H9 (cell line): ENCODE results near the gene MYO1E. TPM values are rescaled to one million over a fixed set of nuclear protein-coding genes. Genes with fewer than 3 reads are reported as not detected.

Experiments used
- DNase-seq: peaks from one replicate; pipeline ENCODE4 v3.0.0-alpha.2; 2017
- H2AFZ ChIP-seq: one replicate; pipeline ENCODE4 v1.6.1; 2013; ENCODE audit warnings: mild to moderate bottlenecking, low read length, control low read depth, moderate library complexity
- H2AK5ac ChIP-seq: 2 replicates; pipeline ENCODE4 v1.6.1; 2013; ENCODE audit warnings: low read length, control low read depth, mixed read lengths; ENCODE audit not compliant: insufficient read length
- H2BK120ac ChIP-seq: one replicate; pipeline ENCODE4 v1.6.1; 2013; ENCODE audit warnings: low read depth, mild to moderate bottlenecking, low read length, control low read depth, inconsistent platforms; ENCODE audit not compliant: poor library complexity, severe bottlenecking
- H2BK12ac ChIP-seq: 2 replicates; pipeline ENCODE4 v1.6.1; 2013; ENCODE audit warnings: low read length, control low read depth, mixed read lengths, low read depth; ENCODE audit not compliant: insufficient read length
- H2BK15ac ChIP-seq: 2 replicates; pipeline ENCODE4 v1.6.1; 2013; ENCODE audit warnings: low read depth, low read length, control low read depth
- H2BK20ac ChIP-seq: one replicate; pipeline ENCODE4 v1.6.1; 2013; ENCODE audit warnings: low read depth, mild to moderate bottlenecking, low read length, control low read depth, inconsistent platforms; ENCODE audit not compliant: poor library complexity, severe bottlenecking
- H2BK5ac ChIP-seq: 2 replicates; pipeline ENCODE4 v1.6.1; 2013; ENCODE audit warnings: low read length, control low read depth, mixed read lengths; ENCODE audit not compliant: insufficient read length
- H3K14ac ChIP-seq: 2 replicates; pipeline ENCODE4 v1.6.1; 2013; ENCODE audit warnings: low read length, control low read depth; ENCODE audit not compliant: insufficient read depth
- H3K18ac ChIP-seq: 2 replicates; pipeline ENCODE4 v1.6.1; 2013; ENCODE audit warnings: low read depth, mild to moderate bottlenecking, mixed read lengths, low read length, control low read depth; ENCODE audit not compliant: insufficient read length
- H3K23ac ChIP-seq: 2 replicates; pipeline ENCODE4 v1.6.1; 2013; ENCODE audit warnings: low read length, control low read depth, mixed read lengths, low read depth; ENCODE audit not compliant: insufficient read length
- H3K23me2 ChIP-seq: 2 replicates; pipeline ENCODE4 v1.6.1; 2013; ENCODE audit warnings: low read depth, mild to moderate bottlenecking, mixed read lengths, low read length, control low read depth; ENCODE audit not compliant: insufficient read length, poor library complexity, severe bottlenecking
- H3K27ac ChIP-seq: 2 replicates; pipeline ENCODE4 v1.5.1; 2013; ENCODE audit warnings: low read length, control low read depth, mixed read lengths, low read depth; ENCODE audit not compliant: insufficient read length
- H3K27me3 ChIP-seq: 2 replicates; pipeline ENCODE4 v1.6.1; 2013; ENCODE audit warnings: low read length, control low read depth, inconsistent platforms; ENCODE audit not compliant: insufficient read depth
- H3K4ac ChIP-seq: 2 replicates; pipeline ENCODE4 v1.6.1; 2013; ENCODE audit warnings: low read depth, mild to moderate bottlenecking, control low read depth, inconsistent platforms, low read length, moderate library complexity
- H3K4me1 ChIP-seq: 2 replicates; pipeline ENCODE4 v1.6.1; 2013; ENCODE audit warnings: low read length, control low read depth, inconsistent platforms; ENCODE audit not compliant: insufficient read depth
- H3K4me2 ChIP-seq: 2 replicates; pipeline ENCODE4 v1.6.1; 2013; ENCODE audit warnings: low read length, control low read depth, mixed read lengths; ENCODE audit not compliant: insufficient read length, insufficient read depth
- H3K56ac ChIP-seq: 2 replicates; pipeline ENCODE4 v1.6.1; 2013; ENCODE audit warnings: low read depth, mild to moderate bottlenecking, mixed read lengths, low read length, control low read depth; ENCODE audit not compliant: insufficient read length
- H3K79me1 ChIP-seq: 2 replicates; pipeline ENCODE4 v1.6.1; 2013; ENCODE audit warnings: low read depth, mild to moderate bottlenecking, moderate library complexity, low read length, control low read depth, inconsistent platforms; ENCODE audit not compliant: insufficient read depth, poor library complexity, severe bottlenecking
- H3K79me2 ChIP-seq: 2 replicates; pipeline ENCODE4 v1.6.1; 2013; ENCODE audit warnings: low read length, control low read depth, inconsistent platforms; ENCODE audit not compliant: insufficient read depth
- H3K9ac ChIP-seq: 2 replicates; pipeline ENCODE4 v1.6.1; 2013; ENCODE audit warnings: low read length, control low read depth, mixed read lengths; ENCODE audit not compliant: insufficient read length; ENCODE audit errors: extremely low read depth
- H3K9me3 ChIP-seq: one replicate; pipeline ENCODE4 v1.6.1; 2013; ENCODE audit warnings: low read depth, low read length, inconsistent platforms; ENCODE audit not compliant: control insufficient read depth
- H3T11ph ChIP-seq: one replicate; pipeline ENCODE4 v1.6.1; 2013; ENCODE audit warnings: mild to moderate bottlenecking, low read length, control low read depth, inconsistent platforms
- H4K20me1 ChIP-seq: one replicate; pipeline ENCODE4 v1.6.1; 2013; ENCODE audit not compliant: control insufficient read depth, insufficient read length, insufficient read depth
- H4K5ac ChIP-seq: 2 replicates; pipeline ENCODE4 v1.6.1; 2013; ENCODE audit warnings: low read depth, mild to moderate bottlenecking, mixed read lengths, low read length, control low read depth; ENCODE audit not compliant: insufficient read length
- H4K8ac ChIP-seq: replicated peaks from 2 replicates; pipeline ENCODE4 v1.6.1; 2013; ENCODE audit warnings: low read length, control low read depth, mixed read lengths, low read depth; ENCODE audit not compliant: insufficient read length
- H4K91ac ChIP-seq: 2 replicates; pipeline ENCODE4 v1.6.1; 2013; ENCODE audit warnings: low read depth, mild to moderate bottlenecking, moderate library complexity, mixed read lengths, low read length, control low read depth; ENCODE audit not compliant: insufficient read length
- H3K27ac Mint-ChIP-seq, 3 experiments: 2 replicates in 2 of 3; 3 replicates in 1 of 3; pipeline ENCODE4 v1.8.0; 2020 to 2021; ENCODE audit warnings: mixed read lengths in 3 of 3, mild to moderate bottlenecking in 1 of 3, moderate library complexity in 1 of 3
- H3K27me3 Mint-ChIP-seq: 2 replicates; pipeline ENCODE4 v1.8.0; 2021; ENCODE audit warnings: low read depth, mild to moderate bottlenecking, moderate library complexity, mixed read lengths
- H3K36me3 Mint-ChIP-seq, 3 experiments: 2 replicates in 2 of 3; 3 replicates in 1 of 3; pipeline ENCODE4 v1.8.0; 2020 to 2021; ENCODE audit warnings: low read depth in 3 of 3, mixed read lengths in 3 of 3; ENCODE audit not compliant: insufficient read depth in 1 of 3
- H3K4me1 Mint-ChIP-seq, 2 experiments: 2 replicates each; pipeline ENCODE4 v1.8.0; 2020; ENCODE audit warnings: mixed read lengths in 2 of 2
- H3K4me3 Mint-ChIP-seq, 2 experiments: 2 replicates in 1 of 2; 3 replicates in 1 of 2; pipeline ENCODE4 v1.8.0; 2020 to 2021; ENCODE audit warnings: mild to moderate bottlenecking in 2 of 2, mixed read lengths in 2 of 2, moderate library complexity in 1 of 2
- H3K9me3 Mint-ChIP-seq, 2 experiments: 2 replicates in 1 of 2; 3 replicates in 1 of 2; pipeline ENCODE4 v1.8.0; 2020; ENCODE audit warnings: mild to moderate bottlenecking in 2 of 2, mixed read lengths in 2 of 2, moderate library complexity in 1 of 2
- CTCF ChIP-seq: fragments of 200-600 bp; sonication (generic); conservative IDR thresholded peaks from 3 replicates; pipeline ENCODE4 v1.8.0; 2021; ENCODE audit warnings: antibody characterized with exemption, mild to moderate bottlenecking
- WGBS: extraction: QIAGEN DNeasy Blood & Tissue Kit; methylation state at CpG from one replicate; pipeline ENCODE4 v1.1.7; 2013; ENCODE audit warnings: missing lambda C conversion rate, low lambda C conversion rate, mixed read lengths; ENCODE audit not compliant: insufficient read length; ENCODE audit errors: extremely low coverage; 5-methylcytosine and 5-hydroxymethylcytosine counted together
- total RNA-seq: library from RNA; stranded (reverse); gene quantifications from 2 replicates; pipeline ENCODE4 v1.2.1, GENCODE V29; 2021

MYO1E gene
- total RNA-seq, 1 experiment from 2014 or later: 235 TPM

- no CpG with 5 or more reads among the region's 5 CpGs for WGBS
- H4K20me1 ChIP-seq: no peaks in the 10 kb centered on the region
Observed at GRCh38 chr15:59252137-59252536, 120.5 kb downstream of the MYO1E start.

More at GRCh38 chr15:59252137-59252536, 120.5 kb downstream of the MYO1E start:
- no peak for TF ChIP-seq CTCF
- H3K27me3 Mint-ChIP-seq: no peaks in the 10 kb centered on the region
- H3K4me1 ChIP-seq: no peaks in the 10 kb centered on the region
- no peaks in the 10 kb centered on the region for H3K79me2 ChIP-seq
- H3K4me1 Mint-ChIP-seq: peaks cover 5 to 10% of the 10 kb centered on the region in 2 experiments; a peak in 3 of 4 replicates
- no peak overlapping the region for H3K4me3 Mint-ChIP-seq
- no peak overlapping the region for H3K27ac ChIP-seq
- no peak overlapping the region for H3T11ph ChIP-seq
- H3K27ac Mint-ChIP-seq: no peak overlapping the region
- peaks cover 0 to 26% (median 21%) of the 10 kb centered on the region in 3 experiments; a peak in 5 of 7 replicates for H3K36me3 Mint-ChIP-seq
- H4K5ac ChIP-seq: no peak overlapping the region
- no peak overlapping the region for H2AK5ac ChIP-seq
- no peak overlapping the region for H3K56ac ChIP-seq
- no peaks in the 10 kb centered on the region for H3K27me3 ChIP-seq
- no peak overlapping the region for H2BK12ac ChIP-seq
- no peaks in the 10 kb centered on the region for H3K79me1 ChIP-seq
- H2AFZ ChIP-seq: no peak overlapping the region
- H3K23ac ChIP-seq: no peak overlapping the region
- no peak overlapping the region for H3K4me2 ChIP-seq
- no peak overlapping the region for H3K9ac ChIP-seq
- no peak for DNase-seq
- no peak overlapping the region for H3K4ac ChIP-seq
- H2BK20ac ChIP-seq: no peak overlapping the region
- no peak overlapping the region for H3K14ac ChIP-seq
- no peak overlapping the region for H2BK15ac ChIP-seq
- H4K8ac ChIP-seq: no peak overlapping the region
- no peaks in the 10 kb centered on the region for H3K9me3 Mint-ChIP-seq
- H2BK5ac ChIP-seq: no peak overlapping the region
- H3K9me3 ChIP-seq: no peaks in the 10 kb centered on the region
- H2BK120ac ChIP-seq: no peak overlapping the region
- no peaks in the 10 kb centered on the region for H3K23me2 ChIP-seq
- no peak overlapping the region for H4K91ac ChIP-seq
- H3K18ac ChIP-seq: no peak overlapping the region
